ENCODE data around the gene ASPG.

The ASPG gene

GRCh38 chr14:104105071-104105821, 19.7 kb downstream of the ASPG start:
- DNase-seq (ENCODE audit: low read depth in 3 of 3) = no peak

- no peak for DNase-seq (ENCODE audit: low read depth in 3 of 3)
Measured at GRCh38 chr14:104105822-104106470, 20.4 kb downstream of the ASPG start.

- DNase-seq (ENCODE audit: low read depth in 3 of 3) = no peak
Measured at GRCh38 chr14:104106471-104106991, 21.0 kb downstream of the ASPG start.

GRCh38 chr14:104107101-104107581, 21.6 kb downstream of the ASPG start:
- DNase-seq (ENCODE audit: low read depth in 3 of 3) = no peak

- DNase-seq (ENCODE audit: low read depth in 3 of 3) = no peak
Measured at GRCh38 chr14:104107611-104108569, 22.4 kb downstream of the ASPG start.

- no peak for DNase-seq (ENCODE audit: low read depth in 3 of 3)
Measured at GRCh38 chr14:104108570-104109541, 23.4 kb downstream of the ASPG start.

- DNase-seq (ENCODE audit: low read depth in 3 of 3) = no peak
Measured at GRCh38 chr14:104109731-104110361, 24.3 kb downstream of the ASPG start.

- DNase-seq (ENCODE audit: low read depth in 3 of 3) = no peak
Measured at GRCh38 chr14:104110491-104111209, 25.1 kb downstream of the ASPG start.

GRCh38 chr14:104111301-104112112, 26.0 kb downstream of the ASPG start:
- DNase-seq (ENCODE audit: low read depth in 3 of 3) = no peak

GRCh38 chr14:104112113-104112505, 26.6 kb downstream of the ASPG start:
- DNase-seq (ENCODE audit: low read depth in 3 of 3) = no peak

GRCh38 chr14:104112609-104113571, 27.4 kb downstream of the ASPG start:
- no peak for DNase-seq (ENCODE audit: low read depth in 3 of 3)

- no peak for DNase-seq (ENCODE audit: low read depth in 3 of 3)
Measured at GRCh38 chr14:104113631-104114420, 28.3 kb downstream of the ASPG start.

- no peak for DNase-seq (ENCODE audit: low read depth in 3 of 3)
Measured at GRCh38 chr14:104114421-104115130, 29.1 kb downstream of the ASPG start.

GRCh38 chr14:104115131-104115600, 29.7 kb downstream of the ASPG start:
- DNase-seq (ENCODE audit: low read depth in 3 of 3) = no peak

- DNase-seq (ENCODE audit: low read depth in 3 of 3) = no peak
Measured at GRCh38 chr14:104115691-104116287, 30.3 kb downstream of the ASPG start.

All from stimulated activated CD4-positive, alpha-beta T cell treated with anti-CD3 and anti-CD28 coated beads, TNF-alpha, amount 100 ng/mL, for 4 hours (primary cell).